K562 (cell line): Measurements from ENCODE around the gene ADIPOR1. TPM values are rescaled to one million over a fixed set of nuclear protein-coding genes. Genes with fewer than 3 reads are reported as not detected.

Source experiments
- ATAC-seq: fragments of 200-7000 bp; cut with Tn5 transposase; 3 replicates; pipeline ENCODE4 v1.9.1; 2020; ENCODE audit warnings: moderate library complexity
- BruUV-seq: library from RNA; stranded (reverse); fragments of 400-500 nt; replicated peaks from 2 replicates; lab custom pipeline; 2021; lab: Mats Ljungman, UMichigan
- CTCF ChIA-PET: fragments of 300-600 bp; formaldehyde crosslinking; extraction: SDS; loops from one replicate; lab custom pipeline; 2021; ENCODE audit warnings: low intra/inter-chr PET ratio; lab: Yijun Ruan, JAX
- POLR2A ChIA-PET: fragments of 300-600, 350-650 bp; sonication (Branson Sonifier 250); formaldehyde crosslinking; extraction: SDS; loops from one replicate; lab custom pipeline; 2021; ENCODE audit warnings: antibody characterized with exemption, inconsistent platforms; lab: Yijun Ruan, JAX
- DNase-seq, 4 experiments: peaks; one replicate each; pipeline versions ENCODE4 v3.0.0 to v3.0.0-alpha.2; 2011 to 2018; ENCODE audit warnings: low spot score in 3 of 4, mixed read lengths in 3 of 4; ENCODE audit errors: extremely low read depth in 1 of 4
- FAIRE-seq: peaks from 2 replicates; lab custom pipeline; 2011; peaks lifted over from hg19 to GRCh38; lab: Jason Lieb, UNC
- H2AFZ ChIP-seq: 2 replicates; pipeline ENCODE4 v1.6.0; 2011; ENCODE audit warnings: low read depth, low read length, control low read depth, inconsistent platforms
- H3K27ac ChIP-seq: fragments of 200-600 bp; 3 replicates; pipeline ENCODE4 v1.8.0; 2011; ENCODE audit warnings: low read depth, mild to moderate bottlenecking, control low read depth, inconsistent platforms, low read length, moderate library complexity, mixed read lengths; ENCODE audit errors: extremely low read depth
- H3K27me3 ChIP-seq, 2 experiments: fragments of 300-600 bp in 1 of 2; 2 replicates in 1 of 2; 3 replicates in 1 of 2; pipeline versions ENCODE4 v1.6.0 to v1.8.0; 2011; ENCODE audit warnings: inconsistent platforms in 2 of 2, low read length in 2 of 2, mild to moderate bottlenecking in 1 of 2, mixed read lengths in 1 of 2, moderate library complexity in 1 of 2; ENCODE audit not compliant: control insufficient read depth in 2 of 2, insufficient read depth in 2 of 2
- H3K36me3 ChIP-seq: fragments of 300-600 bp; 3 replicates; pipeline ENCODE4 v1.8.0; 2011; ENCODE audit warnings: mild to moderate bottlenecking, low read length, inconsistent platforms; ENCODE audit not compliant: control insufficient read depth, insufficient read depth
- H3K4me1 ChIP-seq, 2 experiments: fragments of 200-600 bp in 1 of 2; replicated peaks in 1 of 2; 2 replicates in 1 of 2; 3 replicates in 1 of 2; pipeline versions ENCODE4 v1.5.1 to v1.8.0; 2011; ENCODE audit warnings: inconsistent platforms in 2 of 2, low read length in 2 of 2, mild to moderate bottlenecking in 1 of 2, mixed read lengths in 1 of 2, moderate library complexity in 1 of 2; ENCODE audit not compliant: control insufficient read depth in 2 of 2, insufficient read depth in 2 of 2
- H3K4me2 ChIP-seq: 2 replicates; pipeline ENCODE4 v1.6.1; 2011; ENCODE audit warnings: low read length, control low read depth, inconsistent platforms, mixed read lengths; ENCODE audit not compliant: insufficient read depth
- H3K4me3 ChIP-seq: fragments of 200-600 bp; sonication (generic), shearing (Covaris generic); 2 replicates; pipeline ENCODE4 v1.5.1; 2016; ENCODE audit warnings: control low read depth, inconsistent platforms
- H3K79me2 ChIP-seq: fragments of 200-600 bp; 3 replicates; pipeline ENCODE4 v1.8.0; 2011; ENCODE audit warnings: low read length, inconsistent platforms; ENCODE audit not compliant: control insufficient read depth, insufficient read depth
- H3K9ac ChIP-seq, 2 experiments: 2 replicates each; pipeline versions ENCODE4 v1.6.0 to v1.6.1; 2011; ENCODE audit warnings: low read depth in 2 of 2, low read length in 2 of 2, control low read depth in 1 of 2, inconsistent platforms in 1 of 2, mild to moderate bottlenecking in 1 of 2, mixed read lengths in 1 of 2; ENCODE audit not compliant: insufficient read depth in 1 of 2
- H3K9me1 ChIP-seq: one replicate; pipeline ENCODE4 v1.6.0; 2011; ENCODE audit warnings: inconsistent platforms, mild to moderate bottlenecking, low read length, moderate library complexity; ENCODE audit not compliant: control insufficient read depth, insufficient read depth
- H3K9me3 ChIP-seq: replicated peaks from 2 replicates; pipeline ENCODE4 v1.5.1; 2011; ENCODE audit warnings: low read depth, low read length, inconsistent platforms; ENCODE audit not compliant: control insufficient read depth, insufficient read depth
- H4K20me1 ChIP-seq: replicated peaks from 2 replicates; pipeline ENCODE4 v1.6.1; 2011; ENCODE audit warnings: low read length, inconsistent platforms, mixed read lengths; ENCODE audit not compliant: control insufficient read depth, insufficient read depth
- SPI1 ChIP-seq: IDR thresholded peaks from 2 replicates; pipeline ENCODE4 v1.6.1; 2011; ENCODE audit warnings: low read depth, low read length, control low read depth, borderline replicate concordance
- SREBF2 ChIP-seq: sonication (generic); formaldehyde crosslinking; IDR thresholded peaks from 2 replicates; pipeline ENCODE4 v1.4.0; 2020; ENCODE audit warnings: mild to moderate bottlenecking, missing genetic modification reagents
- ZC3H4 ChIP-seq: sonication (generic); formaldehyde crosslinking; IDR thresholded peaks from 2 replicates; pipeline ENCODE4 v1.9.0; 2021; ENCODE audit warnings: missing genetic modification reagents, borderline replicate concordance
- WGBS: fragments of 100-300 bp; shearing (Covaris generic); methylation state at CpG from one replicate; pipeline ENCODE4 v1.1.6; 2016; ENCODE audit warnings: low coverage, mixed read lengths; ENCODE audit not compliant: insufficient coverage; ENCODE audit errors: missing lambda C conversion rate; 5-methylcytosine and 5-hydroxymethylcytosine counted together
- in situ Hi-C: fragments of 300-500 bp; cut with MboI; formaldehyde crosslinking; loops from 4 replicates; pipeline ENCODE4 v1.15.0; 2018; ENCODE audit warnings: inconsistent platforms, mixed read lengths
- intact Hi-C: fragments of 100-400 bp; cut with micrococcal nuclease; formaldehyde crosslinking; loops from 2 replicates; pipeline ENCODE4 v1.14.2; 2022
- polyA plus RNA-seq, 8 experiments: library from polyadenylated mRNA; depleted of rRNA in 4 of 8; stranded (reverse) in 5 of 8; unstranded in 3 of 8; fragments of >200 nt; fragmentation: Nextera tagmentation in 2 of 8; fragmentation: Illumina TruSeq in 1 of 8; extraction: Ambion mirVana in 2 of 8; extraction: Trizol in 1 of 8; gene quantifications; 2 replicates each; pipeline versions ENCODE4 v1.2.1 to v1.2.3, GENCODE V29; 2011 to 2014; ENCODE audit warnings: inconsistent platforms in 1 of 8, missing spikeins in 1 of 8
- total RNA-seq, 7 experiments: library from RNA; depleted of rRNA in 6 of 7; stranded (reverse); fragments of >200 nt in 6 of 7; fragmentation: Illumina TruSeq in 2 of 7; extraction: Trizol in 2 of 7; gene quantifications; 2 replicates each; pipeline versions ENCODE4 v1.2.1 to v1.2.3, GENCODE V29; 2011 to 2021; ENCODE audit warnings: low replicate concordance in 1 of 7
- TF ChIP-seq, protein P1 (sequence below): fragments of 450-650 bp; IDR thresholded peaks from 2 replicates; pipeline ENCODE4 v1.7.1; 2018; ENCODE audit warnings: mild to moderate bottlenecking, low read depth; ENCODE audit not compliant: partially characterized antibody

The ADIPOR1 gene
- total and polyA plus RNA-seq, 9 of the 15 experiments (the other 6 are each of a cell fraction or from before 2014, with no cell fraction given), result 29.0 to 217 (median 100) TPM

- Histone ChIP-seq H2AFZ (no peak overlapping the region), H3K27ac (no peak overlapping the region), H3K4me2 (no peak overlapping the region), H4K20me1 (no peaks in the 10 kb centered on the region), H3K4me3 (no peak overlapping the region), H3K27me3 (peaks cover 4 to 11% of the 10 kb centered on the region in 2 experiments; a peak in 2 of 5 replicates), H3K9ac (no peak overlapping the region), H3K9me3 (no peaks in the 10 kb centered on the region), H3K4me1 (no peaks in the 10 kb centered on the region; a peak in 1 of 5 replicates), H3K79me2 (no peaks in the 10 kb centered on the region), H3K9me1 (no peaks in the 10 kb centered on the region), H3K36me3 (no peaks in the 10 kb centered on the region)
- in situ Hi-C loops (no loop called here), intact Hi-C loops (no loop called here)
- FAIRE-seq (no peak), DNase-seq (no peak), ATAC-seq (no peak; the same call in 2 of the 3 replicates)
- WGBS, result 7% methylated on average over 3 of the region's 3 CpGs
- CTCF ChIA-PET, result no interaction called here
- POLR2A ChIA-PET, result interaction anchor here (1.0 kb wide), 1 partner anchor 20 kb away, joined by 4 read pairs; no protein-coding TSS in a partner anchor
- TF ChIP-seq ZC3H4 (CRISPR knock-in tag) (no peak), SREBF2 (no peak), SPI1 (peak; percentile 28; the same call in 1 of the 2 replicates)
- TF ChIP-seq, protein P1, sequence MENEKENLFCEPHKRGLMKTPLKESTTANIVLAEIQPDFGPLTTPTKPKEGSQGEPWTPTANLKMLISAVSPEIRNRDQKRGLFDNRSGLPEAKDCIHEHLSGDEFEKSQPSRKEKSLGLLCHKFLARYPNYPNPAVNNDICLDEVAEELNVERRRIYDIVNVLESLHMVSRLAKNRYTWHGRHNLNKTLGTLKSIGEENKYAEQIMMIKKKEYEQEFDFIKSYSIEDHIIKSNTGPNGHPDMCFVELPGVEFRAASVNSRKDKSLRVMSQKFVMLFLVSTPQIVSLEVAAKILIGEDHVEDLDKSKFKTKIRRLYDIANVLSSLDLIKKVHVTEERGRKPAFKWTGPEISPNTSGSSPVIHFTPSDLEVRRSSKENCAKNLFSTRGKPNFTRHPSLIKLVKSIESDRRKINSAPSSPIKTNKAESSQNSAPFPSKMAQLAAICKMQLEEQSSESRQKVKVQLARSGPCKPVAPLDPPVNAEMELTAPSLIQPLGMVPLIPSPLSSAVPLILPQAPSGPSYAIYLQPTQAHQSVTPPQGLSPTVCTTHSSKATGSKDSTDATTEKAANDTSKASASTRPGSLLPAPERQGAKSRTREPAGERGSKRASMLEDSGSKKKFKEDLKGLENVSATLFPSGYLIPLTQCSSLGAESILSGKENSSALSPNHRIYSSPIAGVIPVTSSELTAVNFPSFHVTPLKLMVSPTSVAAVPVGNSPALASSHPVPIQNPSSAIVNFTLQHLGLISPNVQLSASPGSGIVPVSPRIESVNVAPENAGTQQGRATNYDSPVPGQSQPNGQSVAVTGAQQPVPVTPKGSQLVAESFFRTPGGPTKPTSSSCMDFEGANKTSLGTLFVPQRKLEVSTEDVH, result no peak
- BruUV-seq, result no TSS peak
Observed at GRCh38 chr1:202974856-202975255, 16.7 kb upstream of the ADIPOR1 start.
